A673 (cell line): Measurements from ENCODE around the gene GAST. TPM values are rescaled to one million over a fixed set of nuclear protein-coding genes. Genes with fewer than 3 reads are reported as not detected.
A peak's percentile ranks its signal among the peaks of the same experiment; 100 is the strongest.

Source experiments
- BruUV-seq: library from RNA; stranded (reverse); fragments of 400-500 nt; replicated peaks from 2 replicates; lab custom pipeline; 2021; lab: Mats Ljungman, UMichigan
- CTCF ChIA-PET: fragments of 300-600 bp; sonication (Branson Sonifier 250); formaldehyde crosslinking; loops from one replicate; lab custom pipeline; 2022; ENCODE audit warnings: antibody characterized with exemption; lab: Charles Lee
- POLR2A ChIA-PET: fragments of 300-600 bp; sonication (Branson Sonifier 250); formaldehyde crosslinking; loops from one replicate; lab custom pipeline; 2022; ENCODE audit warnings: antibody characterized with exemption; ENCODE audit not compliant: low non-redundant PET; lab: Charles Lee
- DNase-seq: peaks from one replicate; pipeline ENCODE4 v3.0.0-alpha.2; 2015; ENCODE audit warnings: low spot score
- H3K27ac ChIP-seq: fragments of 200-600 bp; sonication (generic); 2 replicates; pipeline ENCODE4 v1.5.1; 2016; ENCODE audit warnings: mixed run types, low read depth, mild to moderate bottlenecking, mixed read lengths, antibody characterized with exemption, low read length; ENCODE audit not compliant: poor library complexity, severe bottlenecking
- H3K27me3 ChIP-seq: fragments of 200-600 bp; sonication (generic); replicated peaks from 2 replicates; pipeline ENCODE4 v1.6.1; 2017; ENCODE audit warnings: mixed run types, low read depth, mild to moderate bottlenecking, mixed read lengths, antibody characterized with exemption, low read length; ENCODE audit not compliant: insufficient read depth, poor library complexity
- H3K36me3 ChIP-seq: fragments of 200-600 bp; sonication (generic); 2 replicates; pipeline ENCODE4 v1.6.1; 2016; ENCODE audit warnings: mixed run types, mild to moderate bottlenecking, mixed read lengths, antibody characterized with exemption, low read length; ENCODE audit not compliant: insufficient read depth, poor library complexity, severe bottlenecking
- H3K4me1 ChIP-seq: fragments of 200-600 bp; sonication (generic); 2 replicates; pipeline ENCODE4 v1.6.1; 2017; ENCODE audit warnings: mixed run types, mild to moderate bottlenecking, mixed read lengths, antibody characterized with exemption, low read length; ENCODE audit not compliant: insufficient read depth, poor library complexity, severe bottlenecking
- H3K4me3 ChIP-seq: fragments of 200-600 bp; sonication (generic); 2 replicates; pipeline ENCODE4 v1.5.1; 2016; ENCODE audit warnings: low read depth, mixed run types, mild to moderate bottlenecking, mixed read lengths, low read length; ENCODE audit not compliant: poor library complexity, severe bottlenecking
- H3K9me3 ChIP-seq: fragments of 200-600 bp; sonication (generic); 2 replicates; pipeline ENCODE4 v1.6.1; 2016; ENCODE audit warnings: mixed run types, low read depth, mild to moderate bottlenecking, mixed read lengths, antibody characterized with exemption, low read length; ENCODE audit not compliant: poor library complexity, severe bottlenecking
- EZH2 ChIP-seq: fragments of 200-600 bp; sonication (generic); IDR thresholded peaks from 2 replicates; pipeline ENCODE4 v1.6.1; 2017; ENCODE audit warnings: borderline replicate concordance, low read depth, mild to moderate bottlenecking, mixed read lengths, antibody characterized with exemption, low read length; ENCODE audit not compliant: poor library complexity, severe bottlenecking
- intact Hi-C: fragments of 100-400 bp; cut with micrococcal nuclease; formaldehyde crosslinking; loops from one replicate; pipeline ENCODE4 v1.10.0; 2022; ENCODE audit not compliant: unreplicated experiment
- total RNA-seq: library from RNA; stranded (reverse); gene quantifications from 2 replicates; pipeline ENCODE4 v1.2.3, GENCODE V29; 2021
- TF ChIP-seq, protein P1 (sequence below): fragments of 300-800, 200-600 bp; sonication (generic); conservative IDR thresholded peaks from 2 replicates; pipeline ENCODE4 v1.5.1; 2017; ENCODE audit warnings: low read depth, mild to moderate bottlenecking, antibody characterized with exemption, low read length, moderate library complexity, mixed read lengths

GAST gene
- total RNA-seq, 1 experiment from 2014 or later, result not detected

DNA sequence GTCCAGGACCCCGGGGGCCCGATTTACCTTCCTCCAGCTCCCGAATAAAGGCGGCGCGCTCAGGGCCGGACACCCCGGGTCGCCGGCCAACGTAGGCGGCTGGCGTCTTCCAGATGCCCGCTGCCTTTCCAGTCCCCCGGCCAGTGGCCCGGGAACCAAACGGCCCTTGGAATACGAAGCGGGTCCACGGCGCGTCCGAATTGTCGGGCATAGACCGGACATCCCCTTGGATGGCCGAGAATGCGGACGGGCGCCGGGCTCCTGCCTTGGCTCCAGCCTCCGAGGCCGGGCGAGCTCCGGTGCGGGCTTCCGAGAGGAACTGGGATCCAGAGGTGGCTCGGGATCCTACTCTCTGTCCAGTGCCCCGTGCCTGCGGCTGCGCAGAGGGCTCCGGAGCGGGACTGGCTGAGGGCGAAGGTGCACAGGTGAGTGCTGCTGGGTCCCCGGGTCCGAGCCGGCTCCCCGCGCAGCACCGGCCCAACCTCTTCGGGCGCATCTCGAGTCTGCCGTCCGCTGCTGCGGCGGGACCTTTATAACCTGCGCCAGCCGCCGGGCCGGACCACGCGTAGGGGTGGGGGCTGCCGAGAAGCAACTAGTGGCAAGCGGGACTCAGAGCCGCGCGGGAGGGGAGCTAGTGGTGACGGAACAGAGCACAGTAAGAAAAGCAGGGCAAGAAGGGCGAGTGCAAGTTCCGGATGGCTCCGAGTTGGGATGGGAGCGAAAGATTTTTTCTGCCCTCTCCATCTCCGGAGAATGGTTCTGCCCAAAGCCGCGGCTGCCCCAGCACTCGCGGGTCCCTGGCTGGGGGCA lies 22.2 kb downstream of the GAST start, which contains the start of gene HAP1:
Gene HAP1 (minus strand): TSS at position 505 of the 810 bp plus-strand sequence. CDS start 9 bp downstream, at position 496.
- no peaks in the 10 kb centered on the region for H3K36me3 ChIP-seq
- ChIA-PET CTCF (no interaction called here), POLR2A (no interaction called here)
- intact Hi-C loops, result loop anchor here (10.0 kb wide), 1 partner anchor 150 kb away; no protein-coding TSS in a partner anchor
- DNase-seq, result peak; percentile 9
- peak within 1 kb of the TSS; percentile 39 for H3K4me3 ChIP-seq
- H3K27me3 ChIP-seq, result peaks cover 26% of the 10 kb centered on the region
- H3K9me3 ChIP-seq, result no peaks in the 10 kb centered on the region
- no peak within 1 kb of the TSS for H3K27ac ChIP-seq
- BruUV-seq, result no TSS peak
- no peaks in the 10 kb centered on the region for H3K4me1 ChIP-seq
- TF ChIP-seq EZH2, result peak; percentile 66
- TF ChIP-seq, protein P1, sequence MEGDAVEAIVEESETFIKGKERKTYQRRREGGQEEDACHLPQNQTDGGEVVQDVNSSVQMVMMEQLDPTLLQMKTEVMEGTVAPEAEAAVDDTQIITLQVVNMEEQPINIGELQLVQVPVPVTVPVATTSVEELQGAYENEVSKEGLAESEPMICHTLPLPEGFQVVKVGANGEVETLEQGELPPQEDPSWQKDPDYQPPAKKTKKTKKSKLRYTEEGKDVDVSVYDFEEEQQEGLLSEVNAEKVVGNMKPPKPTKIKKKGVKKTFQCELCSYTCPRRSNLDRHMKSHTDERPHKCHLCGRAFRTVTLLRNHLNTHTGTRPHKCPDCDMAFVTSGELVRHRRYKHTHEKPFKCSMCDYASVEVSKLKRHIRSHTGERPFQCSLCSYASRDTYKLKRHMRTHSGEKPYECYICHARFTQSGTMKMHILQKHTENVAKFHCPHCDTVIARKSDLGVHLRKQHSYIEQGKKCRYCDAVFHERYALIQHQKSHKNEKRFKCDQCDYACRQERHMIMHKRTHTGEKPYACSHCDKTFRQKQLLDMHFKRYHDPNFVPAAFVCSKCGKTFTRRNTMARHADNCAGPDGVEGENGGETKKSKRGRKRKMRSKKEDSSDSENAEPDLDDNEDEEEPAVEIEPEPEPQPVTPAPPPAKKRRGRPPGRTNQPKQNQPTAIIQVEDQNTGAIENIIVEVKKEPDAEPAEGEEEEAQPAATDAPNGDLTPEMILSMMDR, result no peak

DNA sequence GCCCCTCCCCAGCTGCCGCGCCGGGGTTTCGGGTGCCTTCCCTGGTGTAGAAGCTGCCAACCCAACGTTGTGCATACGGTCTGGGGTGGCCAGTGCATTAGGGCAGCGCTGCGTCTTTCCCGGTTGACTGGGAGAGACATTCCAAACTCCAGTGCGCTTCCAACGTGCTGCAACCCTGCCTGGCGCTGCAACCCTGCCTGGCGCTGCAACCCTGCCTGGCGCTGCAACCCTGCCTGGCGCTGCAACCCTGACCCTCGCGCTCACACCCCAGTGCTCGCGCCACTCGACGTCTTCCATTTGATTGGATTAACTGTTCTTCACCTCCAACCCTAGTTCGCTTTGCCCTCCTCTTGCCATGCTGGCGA lies 22.8 kb downstream of the GAST start:
- DNase-seq, result no peak
- Histone ChIP-seq H3K4me1 (no peaks in the 10 kb centered on the region), H3K9me3 (no peaks in the 10 kb centered on the region), H3K27ac (no peak overlapping the region), H3K36me3 (no peaks in the 10 kb centered on the region), H3K27me3 (peaks cover 26% of the 10 kb centered on the region), H3K4me3 (peak overlapping the region; percentile 39)
- ChIA-PET POLR2A (no interaction called here), CTCF (no interaction called here)
- TF ChIP-seq EZH2, result no peak
- TF ChIP-seq, protein P1, result no peak
- no TSS peak for BruUV-seq
- intact Hi-C loops, result loop anchor here (10.0 kb wide), 1 partner anchor 150 kb away; no protein-coding TSS in a partner anchor

DNA sequence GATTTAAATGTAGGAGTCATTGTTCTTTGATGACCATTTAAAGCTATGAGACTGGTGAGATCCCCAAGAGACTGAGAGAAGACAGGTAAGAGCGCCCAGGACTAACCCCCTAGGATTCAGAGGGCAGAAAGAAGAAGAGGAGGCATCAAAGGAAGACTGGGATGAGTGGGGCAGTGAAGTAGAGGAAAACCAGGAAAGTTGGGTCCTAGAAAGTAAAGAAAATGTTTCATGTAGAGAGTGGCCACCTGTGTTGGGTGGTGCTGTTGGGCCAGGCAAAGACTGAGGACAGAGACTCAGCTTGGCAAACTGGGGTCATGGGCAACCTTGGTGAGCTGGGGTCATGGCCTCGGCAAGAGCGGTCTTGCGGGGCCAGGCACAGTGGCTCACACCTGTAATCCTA lies 23.6 kb downstream of the GAST start:
- intact Hi-C loops, result loop anchor here (10.0 kb wide), 1 partner anchor 149 kb away; no protein-coding TSS in a partner anchor
- peaks cover 26% of the 10 kb centered on the region for H3K27me3 ChIP-seq
- ChIA-PET POLR2A (no interaction called here), CTCF (no interaction called here)
- H3K4me1 ChIP-seq, result no peaks in the 10 kb centered on the region
- TF ChIP-seq, protein P1, result no peak
- no peak for TF ChIP-seq EZH2
- H3K4me3 ChIP-seq, result no peak overlapping the region
- no peaks in the 10 kb centered on the region for H3K9me3 ChIP-seq
- H3K27ac ChIP-seq, result no peak overlapping the region
- H3K36me3 ChIP-seq, result no peaks in the 10 kb centered on the region
- BruUV-seq, result no TSS peak
- no peak for DNase-seq
